K562 (cell line): ENCODE measurements around the gene CLCN4. TPM values are rescaled to one million over a fixed set of nuclear protein-coding genes. Genes with fewer than 3 reads are reported as not detected.

Experiments used
- BCLAF1 ChIP-seq, 2 experiments: fragments of 450-650 bp in 1 of 2; IDR thresholded peaks; 2 replicates each; pipeline ENCODE4 v1.6.1; 2011 to 2017; ENCODE audit warnings: low read depth in 2 of 2, antibody characterized with exemption in 1 of 2, borderline replicate concordance in 1 of 2, low read length in 1 of 2, mild to moderate bottlenecking in 1 of 2, mixed read lengths in 1 of 2; ENCODE audit not compliant: control insufficient read depth in 1 of 2
- GATAD2B ChIP-seq: fragments of 450-650 bp; IDR thresholded peaks from 2 replicates; pipeline ENCODE4 v1.6.1; 2017; ENCODE audit warnings: mild to moderate bottlenecking, borderline replicate concordance
- POLR3G ChIP-seq: IDR thresholded peaks from 2 replicates; pipeline ENCODE4 v1.6.1; 2011; ENCODE audit not compliant: insufficient read length, insufficient replicate concordance; ENCODE audit errors: extremely low read depth
- RAD51 ChIP-seq: fragments of 450-650 bp; IDR thresholded peaks from 2 replicates; pipeline ENCODE4 v1.7.1; 2016; ENCODE audit warnings: low read depth, mild to moderate bottlenecking, borderline replicate concordance
- SMAD2 ChIP-seq: fragments of 150-350 bp; IDR thresholded peaks from 2 replicates; pipeline ENCODE4 v1.6.1; 2014; ENCODE audit warnings: low read depth, mild to moderate bottlenecking, low read length
- SMARCB1 ChIP-seq: IDR thresholded peaks from 2 replicates; pipeline ENCODE4 v1.6.1; 2011; ENCODE audit warnings: improper control_type of control experiment, low read depth; ENCODE audit not compliant: insufficient read length
- STAT5B ChIP-seq: fragments of 250-450 bp; sonication (Bioruptor Pico); IDR thresholded peaks from 2 replicates; pipeline ENCODE4 v1.8.0; 2021; ENCODE audit warnings: mild to moderate bottlenecking, inconsistent platforms
- TAF9B ChIP-seq: fragments of 450-650 bp; IDR thresholded peaks from 2 replicates; pipeline ENCODE4 v1.6.1; 2018; ENCODE audit warnings: mild to moderate bottlenecking; ENCODE audit not compliant: partially characterized antibody
- THRAP3 ChIP-seq: fragments of 450-650 bp; IDR thresholded peaks from 2 replicates; pipeline ENCODE4 v1.6.1; 2016; ENCODE audit warnings: mild to moderate bottlenecking, inconsistent platforms, borderline replicate concordance
- TSC22D4 ChIP-seq: fragments of 450-650 bp; IDR thresholded peaks from 2 replicates; pipeline ENCODE4 v1.6.1; 2016; ENCODE audit warnings: missing genetic modification characterization, missing biosample characterization, control low read depth
- ZBTB11 ChIP-seq, 3 experiments: fragments of 200-800 bp in 1 of 3; fragments of 250-450 bp in 1 of 3; fragments of 450-650 bp in 1 of 3; sonication (Bioruptor Pico) in 1 of 3; sonication (Bioruptor generic) in 1 of 3; formaldehyde crosslinking in 1 of 3; IDR thresholded peaks; 2 replicates each; pipeline versions ENCODE4 v1.6.1 to v1.8.0; 2016 to 2022; ENCODE audit warnings: mild to moderate bottlenecking in 2 of 3, missing genetic modification characterization in 2 of 3, missing compliant biosample characterization in 1 of 3, moderate library complexity in 1 of 3
- ZNF24 ChIP-seq: fragments of 450-650 bp; IDR thresholded peaks from 2 replicates; pipeline ENCODE4 v1.6.1; 2016
- ZNF274 ChIP-seq: IDR thresholded peaks from 2 replicates; pipeline ENCODE4 v1.6.1; 2011; ENCODE audit warnings: low read depth, mild to moderate bottlenecking, low read length, moderate library complexity, borderline replicate concordance
- ZNF584 ChIP-seq: fragments of 200-800 bp; sonication (Bioruptor generic); IDR thresholded peaks from 2 replicates; pipeline ENCODE4 v1.6.1; 2016; ENCODE audit warnings: low read depth, mild to moderate bottlenecking, missing genetic modification characterization, missing compliant biosample characterization
- ZNF589 ChIP-seq: fragments of 200-800 bp; sonication (Bioruptor generic); IDR thresholded peaks from 2 replicates; pipeline ENCODE4 v1.6.1; 2016; ENCODE audit warnings: low read depth, missing genetic modification characterization, missing compliant biosample characterization
- ZNF609 ChIP-seq: sonication (generic); formaldehyde crosslinking; IDR thresholded peaks from 2 replicates; pipeline ENCODE4 v1.8.1; 2023; ENCODE audit warnings: missing genetic modification reagents, mild to moderate bottlenecking, borderline replicate concordance
- ZSCAN29 ChIP-seq: fragments of 450-650 bp; IDR thresholded peaks from 2 replicates; pipeline ENCODE4 v1.6.1; 2017
- polyA plus RNA-seq, 8 experiments: library from polyadenylated mRNA; depleted of rRNA in 4 of 8; stranded (reverse) in 5 of 8; unstranded in 3 of 8; fragments of >200 nt; fragmentation: Nextera tagmentation in 2 of 8; fragmentation: Illumina TruSeq in 1 of 8; extraction: Ambion mirVana in 2 of 8; extraction: Trizol in 1 of 8; gene quantifications; 2 replicates each; pipeline versions ENCODE4 v1.2.1 to v1.2.3, GENCODE V29; 2011 to 2014; ENCODE audit warnings: inconsistent platforms in 1 of 8, missing spikeins in 1 of 8
- total RNA-seq, 7 experiments: library from RNA; depleted of rRNA in 6 of 7; stranded (reverse); fragments of >200 nt in 6 of 7; fragmentation: Illumina TruSeq in 2 of 7; extraction: Trizol in 2 of 7; gene quantifications; 2 replicates each; pipeline versions ENCODE4 v1.2.1 to v1.2.3, GENCODE V29; 2011 to 2021; ENCODE audit warnings: low replicate concordance in 1 of 7

Gene CLCN4
- total and polyA plus RNA-seq, 9 of the 15 experiments (the other 6 are each of a cell fraction or from before 2014, with no cell fraction given), result 0.03 to 0.24 (median 0.10) TPM; not detected in 1

GRCh38 chrX:10173331-10173900 lies 16.6 kb downstream of the CLCN4 start (continued):
- no peak for TF ChIP-seq ZNF609 (CRISPR knock-in tag)
- TF ChIP-seq ZNF274, result no peak
- peak; percentile 91 for TF ChIP-seq RAD51
- no peak for TF ChIP-seq SMARCB1
- TF ChIP-seq ZBTB11 (CRISPR knock-in tag; IDR thresholded peaks at IDR 0.05), result no peak
- no peak for TF ChIP-seq ZNF584
- no peak for TF ChIP-seq ZSCAN29
- TF ChIP-seq STAT5B (CRISPR knock-in tag), result no peak
- no peak for TF ChIP-seq THRAP3
- no peak for TF ChIP-seq POLR3G
- no peak for TF ChIP-seq ZNF589 (CRISPR knock-in tag)
- TF ChIP-seq TAF9B, result peak; percentile 32
- TF ChIP-seq BCLAF1 (IDR thresholded peaks at IDR 0.05; ENCODE audit: borderline replicate concordance in 1 of 2, control insufficient read depth in 1 of 2, low read depth in 2 of 2, low read length in 1 of 2), result no peak
- TF ChIP-seq GATAD2B, result no peak
- no peak for TF ChIP-seq TSC22D4 (tag)
- no peak for TF ChIP-seq ZNF24
- TF ChIP-seq SMAD2, result no peak
